ENCODE data around the gene FOXP3. TPM values are rescaled to one million over a fixed set of nuclear protein-coding genes. Genes with fewer than 3 reads are reported as not detected.

The FOXP3 gene
- total and polyA plus RNA-seq, 2 of the 8 experiments (the other 6 are each of a cell fraction or from before 2014, with no cell fraction given), result 0.37 to 0.54 TPM

DNA sequence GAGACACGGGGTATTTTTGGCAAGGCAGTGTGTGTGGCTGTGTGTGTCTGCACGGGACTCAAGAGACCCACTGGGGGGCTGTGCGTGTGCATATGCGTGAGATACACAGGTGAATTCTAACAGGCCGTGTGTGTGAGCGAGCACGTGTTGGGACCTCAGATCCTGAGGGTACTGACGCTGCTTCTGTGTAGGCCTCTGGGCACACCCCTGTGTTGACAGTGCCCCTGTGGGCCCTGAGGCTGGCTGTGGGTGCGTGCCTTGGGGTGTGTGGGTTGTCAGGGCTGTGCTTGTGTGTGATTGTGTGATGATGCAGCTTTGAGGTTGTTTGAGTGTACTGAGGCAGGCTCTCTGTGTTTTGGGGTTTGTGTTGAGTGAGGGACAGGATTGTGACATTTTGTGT is 13.9 kb downstream of the FOXP3 start:
- Histone ChIP-seq H2BK15ac (ENCODE audit: low read length) (no peak overlapping the region), H2BK12ac (ENCODE audit: low read depth, low read length) (no peak overlapping the region), H4K91ac (replicated peaks; ENCODE audit: insufficient read length, low read length) (no peak overlapping the region), H3K56ac (replicated peaks; ENCODE audit: insufficient read length, low read depth, low read length) (no peak overlapping the region), H3K9me3 (ENCODE audit: insufficient read depth in 2 of 2, low read depth in 1 of 2, low read length in 1 of 2) (no peaks in the 10 kb centered on the region), H2AK5ac (ENCODE audit: low read depth, low read length) (no peak overlapping the region), H3K18ac (ENCODE audit: extremely low read depth, low read length) (no peak overlapping the region), H4K20me1 (replicated peaks in 1 of 2; ENCODE audit: control insufficient read depth in 1 of 2, insufficient read depth in 2 of 2, low read length in 2 of 2) (no peaks in the 10 kb centered on the region), H3K36me3 (ENCODE audit: control insufficient read depth in 2 of 4, insufficient read depth in 4 of 4, low read length in 3 of 4) (no peaks in the 10 kb centered on the region), H3K23me2 (ENCODE audit: low read depth, low read length) (no peaks in the 10 kb centered on the region; the same call in 1 of the 2 replicates), H2BK5ac (ENCODE audit: low read depth, low read length) (no peak overlapping the region), H4K8ac (ENCODE audit: extremely low read depth, insufficient read depth, low read length) (no peak overlapping the region), H3K23ac (ENCODE audit: insufficient read length) (no peak overlapping the region), H3K79me1 (ENCODE audit: low read depth, low read length) (no peaks in the 10 kb centered on the region), H3K4me3 (ENCODE audit: extremely low read depth in 1 of 4, insufficient read depth in 2 of 4, low read depth in 3 of 4, low read length in 4 of 4) (no peak overlapping the region), H3K9ac (replicated peaks in 1 of 4; ENCODE audit: extremely low read depth in 1 of 4, low read depth in 3 of 4, low read length in 3 of 4) (no peak overlapping the region), H3K27ac (ENCODE audit: low read depth, low read length) (no peak overlapping the region), H3K4ac (replicated peaks; ENCODE audit: insufficient read length, low read depth, low read length) (no peak overlapping the region), H2AFZ (ENCODE audit: low read length) (no peak overlapping the region), H3K27me3 (replicated peaks in 1 of 4; ENCODE audit: control insufficient read depth in 3 of 4, extremely low read depth in 1 of 4, insufficient read depth in 3 of 4, low read length in 3 of 4) (no peaks in the 10 kb centered on the region), H3K14ac (ENCODE audit: insufficient read length) (no peak overlapping the region), H3K79me2 (ENCODE audit: control insufficient read depth in 1 of 2, insufficient read depth in 2 of 2, low read length in 2 of 2) (no peaks in the 10 kb centered on the region), H3K4me2 (ENCODE audit: insufficient read depth in 1 of 2, low read depth in 2 of 2, low read length in 2 of 2) (no peak overlapping the region), H2BK20ac (ENCODE audit: low read length) (no peak overlapping the region), H4K5ac (ENCODE audit: insufficient read length, low read depth, low read length) (no peak overlapping the region), H2BK120ac (replicated peaks; ENCODE audit: low read depth, low read length) (no peak overlapping the region), H3K4me1 (replicated peaks in 1 of 4; ENCODE audit: control insufficient read depth in 3 of 4, insufficient read depth in 4 of 4, low read length in 3 of 4) (no peaks in the 10 kb centered on the region; a peak in 1 of 7 replicates)
- 88% methylated on average over 8 of the region's 9 CpGs; no CpG with 5 or more reads in 1 of the 2 experiments for WGBS, 2 experiments (ENCODE audit: extremely low coverage in 1 of 2, insufficient coverage in 1 of 2, insufficient read length in 1 of 2, insufficient replicate concordance in 2 of 2, low coverage in 1 of 2, low lambda C conversion rate in 2 of 2, missing lambda C conversion rate in 1 of 2)
- ChIA-PET POLR2A (ENCODE audit: partially characterized antibody) (interaction anchor here (1.2 kb wide), 1 partner anchor 9 kb away, joined by 4 read pairs; no protein-coding TSS in a partner anchor), CTCF (ENCODE audit: partially characterized antibody) (no interaction called here)
- FAIRE-seq, result no peak
- no peak for DNase-seq (ENCODE audit: low read depth in 1 of 2, low spot score in 2 of 2)
- TF ChIP-seq FOSL1 (IDR thresholded peaks at IDR 0.05; ENCODE audit: insufficient read depth, low read depth, low read length) (no peak), ASH2L (IDR thresholded peaks at IDR 0.05; ENCODE audit: low read length) (no peak), RBBP5 (IDR thresholded peaks at IDR 0.05; ENCODE audit: borderline replicate concordance, low read depth, low read length) (no peak), MAFK (IDR thresholded peaks at IDR 0.05; ENCODE audit: low read depth, low read length) (no peak), EP300 (IDR thresholded peaks at IDR 0.05; ENCODE audit: borderline replicate concordance in 1 of 2, low read depth in 2 of 2, low read length in 2 of 2) (no peak), NANOG (IDR thresholded peaks at IDR 0.05; ENCODE audit: insufficient read depth, low read depth, low read length, poor library complexity, severe bottlenecking) (no peak), TCF12 (IDR thresholded peaks at IDR 0.05; ENCODE audit: low read depth, low read length) (no peak), ZNF274 (IDR thresholded peaks at IDR 0.05; ENCODE audit: borderline replicate concordance, extremely low read depth, low read length) (no peak), NRF1 (IDR thresholded peaks at IDR 0.05; ENCODE audit: low read depth, low read length) (no peak), POU5F1 (IDR thresholded peaks at IDR 0.05; ENCODE audit: low read depth, low read length) (no peak)
- TF ChIP-seq, protein P1, sequence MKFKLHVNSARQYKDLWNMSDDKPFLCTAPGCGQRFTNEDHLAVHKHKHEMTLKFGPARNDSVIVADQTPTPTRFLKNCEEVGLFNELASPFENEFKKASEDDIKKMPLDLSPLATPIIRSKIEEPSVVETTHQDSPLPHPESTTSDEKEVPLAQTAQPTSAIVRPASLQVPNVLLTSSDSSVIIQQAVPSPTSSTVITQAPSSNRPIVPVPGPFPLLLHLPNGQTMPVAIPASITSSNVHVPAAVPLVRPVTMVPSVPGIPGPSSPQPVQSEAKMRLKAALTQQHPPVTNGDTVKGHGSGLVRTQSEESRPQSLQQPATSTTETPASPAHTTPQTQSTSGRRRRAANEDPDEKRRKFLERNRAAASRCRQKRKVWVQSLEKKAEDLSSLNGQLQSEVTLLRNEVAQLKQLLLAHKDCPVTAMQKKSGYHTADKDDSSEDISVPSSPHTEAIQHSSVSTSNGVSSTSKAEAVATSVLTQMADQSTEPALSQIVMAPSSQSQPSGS (IDR thresholded peaks at IDR 0.05; ENCODE audit: low read length), result no peak
- TF ChIP-seq, protein P2, sequence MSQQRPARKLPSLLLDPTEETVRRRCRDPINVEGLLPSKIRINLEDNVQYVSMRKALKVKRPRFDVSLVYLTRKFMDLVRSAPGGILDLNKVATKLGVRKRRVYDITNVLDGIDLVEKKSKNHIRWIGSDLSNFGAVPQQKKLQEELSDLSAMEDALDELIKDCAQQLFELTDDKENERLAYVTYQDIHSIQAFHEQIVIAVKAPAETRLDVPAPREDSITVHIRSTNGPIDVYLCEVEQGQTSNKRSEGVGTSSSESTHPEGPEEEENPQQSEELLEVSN (IDR thresholded peaks at IDR 0.05), result no peak

All from H1 (cell line).